Ishikawa (cell line): ENCODE results near the gene RECQL5.

Experiments
- CEBPB ChIP-seq: IDR thresholded peaks from 2 replicates; pipeline ENCODE4 v1.6.1; 2012
- CREB1 ChIP-seq: IDR thresholded peaks from 2 replicates; pipeline ENCODE4 v1.6.1; 2012; ENCODE audit warnings: low read depth
- EGR1 ChIP-seq: IDR thresholded peaks from 2 replicates; pipeline ENCODE4 v1.6.1; 2012
- EP300 ChIP-seq: IDR thresholded peaks from 2 replicates; pipeline ENCODE4 v1.6.1; 2012; ENCODE audit warnings: borderline replicate concordance
- FOXM1 ChIP-seq: IDR thresholded peaks from 2 replicates; pipeline ENCODE4 v1.6.1; 2012; ENCODE audit warnings: low read depth, borderline replicate concordance
- MAX ChIP-seq: IDR thresholded peaks from 2 replicates; pipeline ENCODE4 v1.6.1; 2012
- NFIC ChIP-seq: IDR thresholded peaks from 2 replicates; pipeline ENCODE4 v1.6.1; 2012
- RAD21 ChIP-seq: IDR thresholded peaks from 2 replicates; pipeline ENCODE4 v1.6.1; 2012; ENCODE audit warnings: low read depth
- REST ChIP-seq: IDR thresholded peaks from 2 replicates; pipeline ENCODE4 v1.6.1; 2012; ENCODE audit warnings: low read depth, mild to moderate bottlenecking
- TAF1 ChIP-seq: IDR thresholded peaks from 2 replicates; pipeline ENCODE4 v1.6.1; 2012; ENCODE audit warnings: low read depth, mild to moderate bottlenecking
- TCF12 ChIP-seq: IDR thresholded peaks from 2 replicates; pipeline ENCODE4 v1.6.1; 2012; ENCODE audit warnings: low read depth
- TEAD4 ChIP-seq: IDR thresholded peaks from 2 replicates; pipeline ENCODE4 v1.6.1; 2012
- USF1 ChIP-seq: IDR thresholded peaks from 2 replicates; pipeline ENCODE4 v1.6.1; 2012
- YY1 ChIP-seq: IDR thresholded peaks from 2 replicates; pipeline ENCODE4 v1.6.1; 2012; ENCODE audit warnings: low read depth
- ZBTB7A ChIP-seq: IDR thresholded peaks from 2 replicates; pipeline ENCODE4 v1.6.1; 2012; ENCODE audit warnings: low read depth

Gene RECQL5

GRCh38 chr17:75619506-75620431, 47.2 kb downstream of the RECQL5 start:
- peak; percentile 51 for TF ChIP-seq RAD21
- no peak for TF ChIP-seq TEAD4

- TF ChIP-seq REST (no peak), RAD21 (no peak), NFIC (no peak), FOXM1 (no peak), TCF12 (no peak), EGR1 (no peak), ZBTB7A (no peak), CREB1 (no peak), EP300 (no peak), TAF1 (no peak), CEBPB (no peak), YY1 (no peak), USF1 (no peak), MAX (no peak), TEAD4 (no peak)
Observed at GRCh38 chr17:75617675-75618074, 49.3 kb downstream of the RECQL5 start.

- TF ChIP-seq EGR1 = no peak
- TF ChIP-seq CEBPB = no peak
- TF ChIP-seq ZBTB7A = no peak
- TF ChIP-seq EP300 = no peak
- no peak for TF ChIP-seq YY1
- TF ChIP-seq FOXM1 = no peak
- TF ChIP-seq TAF1 = no peak
Observed at GRCh38 chr17:75617218-75617617, 49.7 kb downstream of the RECQL5 start.

- TF ChIP-seq USF1 (no peak), RAD21 (no peak), FOXM1 (no peak)
Observed at GRCh38 chr17:75616521-75617122, 50.3 kb downstream of the RECQL5 start.

- TF ChIP-seq RAD21 (peak; percentile 21; the same call in 1 of the 2 replicates), ZBTB7A (no peak)
Observed at GRCh38 chr17:75615301-75615700, 51.7 kb downstream of the RECQL5 start.

GRCh38 chr17:75614556-75615270, 52.2 kb downstream of the RECQL5 start:
- TF ChIP-seq MAX (no peak), CREB1 (no peak), REST (no peak), ZBTB7A (peak; percentile 30; the same call in 1 of the 2 replicates), NFIC (no peak), RAD21 (no peak)
